Right lobe of liver (tissue), 4 donors: ENCODE measurements around the gene SLC16A10.

ENCODE experiments used
- CTCF ChIP-seq, 4 donors: fragments of 200-600 bp in 3 of 4; fragments of 450-650 bp in 1 of 4; IDR thresholded peaks; one replicate each; pipeline versions ENCODE4 v1.5.1 to v1.8.0; 2016 to 2022; ENCODE audit warnings: antibody characterized with exemption in 4 of 4, mild to moderate bottlenecking in 2 of 4
- POLR2A ChIP-seq: fragments of 450-650 bp; IDR thresholded peaks from one replicate; pipeline ENCODE4 v1.6.1; 2017; ENCODE audit warnings: antibody characterized with exemption, mild to moderate bottlenecking
- donor health status: DM: no; HTN: no; CAD: no.
- donor health status: DM: no; HTN: no; CAD: no.
- donor health status: DM: no; HTN: yes; CAD: no.

- TF ChIP-seq POLR2A (no peak), CTCF (IDR thresholded peaks at IDR 0.05) (no peak)
Measured at GRCh38 chr6:111173341-111173740, 86.0 kb downstream of the SLC16A10 start.
